Activated CD4-positive, alpha-beta T cell treated with anti-CD3 and anti-CD28 coated beads for 36 hours (primary cell): Measurements from ENCODE around the gene CDKN2D. TPM values are rescaled to one million over a fixed set of nuclear protein-coding genes. Genes with fewer than 3 reads are reported as not detected.

Source experiments
- ATAC-seq: fragments of 200-7000 bp; cut with Tn5 transposase; one replicate; pipeline ENCODE4 v1.10.0; 2021; ENCODE audit warnings: mild to moderate bottlenecking, moderate library complexity
- CTCF ChIA-PET: fragments of 350-600 bp; sonication (Branson Sonifier 250); formaldehyde crosslinking; loops from one replicate; lab custom pipeline; 2021; ENCODE audit warnings: antibody characterized with exemption; lab: Charles Lee
- POLR2A ChIA-PET: fragments of 350-600 bp; sonication (Branson Sonifier 250); formaldehyde crosslinking; loops from one replicate; lab custom pipeline; 2021; ENCODE audit warnings: antibody characterized with exemption, inconsistent platforms; lab: Charles Lee
- DNase-seq: peaks from one replicate; pipeline ENCODE4 v3.0.0-alpha.2; 2020
- H3K27ac Mint-ChIP-seq: one replicate; pipeline ENCODE4 v1.8.0; 2021; ENCODE audit warnings: mixed read lengths
- H3K27me3 Mint-ChIP-seq: one replicate; pipeline ENCODE4 v1.8.0; 2021; ENCODE audit warnings: mixed read lengths
- H3K36me3 Mint-ChIP-seq: one replicate; pipeline ENCODE4 v1.8.0; 2021; ENCODE audit warnings: low read depth, mixed read lengths
- H3K4me1 Mint-ChIP-seq: one replicate; pipeline ENCODE4 v1.8.0; 2021; ENCODE audit warnings: mixed read lengths
- H3K4me3 Mint-ChIP-seq: one replicate; pipeline ENCODE4 v1.8.0; 2021; ENCODE audit warnings: mild to moderate bottlenecking, moderate library complexity, mixed read lengths
- H3K9me3 Mint-ChIP-seq: one replicate; pipeline ENCODE4 v1.8.0; 2021; ENCODE audit warnings: low read depth, mixed read lengths
- intact Hi-C, 2 experiments: fragments of 100-400 bp; cut with DNase I in 1 of 2; cut with micrococcal nuclease in 1 of 2; formaldehyde crosslinking; loops; one replicate each; pipeline versions ENCODE4 v1.14.2 to v1.15.1; 2022 to 2024; cut with DNase I, micrococcal nuclease
- total RNA-seq, 2 experiments: library from RNA; stranded (reverse); gene quantifications; one replicate each; pipeline ENCODE4 v1.2.3, GENCODE V29; 2021

Gene CDKN2D
- total RNA-seq, 2 experiments from 2014 or later = 39.2 to 50.3 TPM

GRCh38 chr19:10602330-10603083 is 33.7 kb upstream of the CDKN2D start:
- Mint-ChIP-seq H3K27ac (peak overlapping the region; percentile 99), H3K36me3 (peaks cover 6% of the 10 kb centered on the region), H3K27me3 (no peaks in the 10 kb centered on the region), H3K4me1 (peaks cover 24% of the 10 kb centered on the region), H3K4me3 (peak overlapping the region; percentile 95), H3K9me3 (no peaks in the 10 kb centered on the region)
- ATAC-seq (peak; percentile 84), DNase-seq (peak; percentile 95)
- ChIA-PET CTCF (interaction anchor here (0.7 to 5.1 kb wide), 4 partner anchors 21 to 254 kb away, joined by 3 to 36 read pairs (median 12); no protein-coding TSS in a partner anchor), POLR2A (interaction anchor here (0.5 to 1.4 kb wide), 7 partner anchors 14 to 233 kb away, joined by 3 to 9 read pairs (median 4); partner anchors contain the start of genes CDC37, CDKN2D and TMED1)
- intact Hi-C loops = loop anchor here (1.0 to 5.0 kb wide), 14 partner anchors 7 to 269 kb away; partner anchors contain the start of genes ILF3 (in 2 of the 2), ATG4D (in 1 of the 2), CARM1 (in 1 of the 2) and CDC37 (in 1 of the 2)

- no peak for DNase-seq
- peak overlapping the region; percentile 67 for H3K4me3 Mint-ChIP-seq
- no peak for ATAC-seq
- intact Hi-C loops = loop anchor here (1.0 to 5.0 kb wide), 13 partner anchors 21 to 269 kb away; partner anchors contain the start of genes ILF3 (in 2 of the 2), ATG4D (in 1 of the 2), CARM1 (in 1 of the 2) and CDC37 (in 1 of the 2)
- peak overlapping the region; percentile 72 for H3K27ac Mint-ChIP-seq
- CTCF ChIA-PET = interaction anchor here (0.7 to 5.1 kb wide), 4 partner anchors 10 to 255 kb away, joined by 3 to 36 read pairs (median 5); no protein-coding TSS in a partner anchor
- POLR2A ChIA-PET = interaction anchor here (0.5 to 1.2 kb wide), 4 partner anchors 13 to 234 kb away, joined by 3 to 9 read pairs (median 4); partner anchors contain the start of genes CDC37 and TMED1
- H3K9me3 Mint-ChIP-seq = no peaks in the 10 kb centered on the region
- peaks cover 6% of the 10 kb centered on the region for H3K36me3 Mint-ChIP-seq
- H3K27me3 Mint-ChIP-seq = no peaks in the 10 kb centered on the region
- peaks cover 22% of the 10 kb centered on the region for H3K4me1 Mint-ChIP-seq
Measured at GRCh38 chr19:10601999-10602329, 33.2 kb upstream of the CDKN2D start.

GRCh38 chr19:10600149-10600548 is 31.4 kb upstream of the CDKN2D start:
- DNase-seq = no peak
- H3K36me3 Mint-ChIP-seq = peaks cover 6% of the 10 kb centered on the region

GRCh38 chr19:10593820-10594637 is 25.2 kb upstream of the CDKN2D start:
- ATAC-seq (no peak), DNase-seq (no peak)
- Mint-ChIP-seq H3K9me3 (no peaks in the 10 kb centered on the region), H3K27ac (no peak overlapping the region), H3K4me3 (no peak overlapping the region), H3K36me3 (no peaks in the 10 kb centered on the region), H3K4me1 (peaks cover 24% of the 10 kb centered on the region), H3K27me3 (no peaks in the 10 kb centered on the region)
- POLR2A ChIA-PET = interaction anchor here (0.6 kb wide), 1 partner anchor 14 kb away, joined by 4 read pairs; no protein-coding TSS in a partner anchor
- intact Hi-C loops = no loop called here
- CTCF ChIA-PET = interaction anchor here (0.6 to 2.8 kb wide), 5 partner anchors 13 to 242 kb away, joined by 3 to 13 read pairs (median 4); partner anchors contain the start of genes QTRT1 and TMED1

More at GRCh38 chr19:10600149-10600548, 31.4 kb upstream of the CDKN2D start:
- Mint-ChIP-seq H3K4me3 (no peak overlapping the region), H3K4me1 (peaks cover 36% of the 10 kb centered on the region), H3K27ac (no peak overlapping the region), H3K9me3 (no peaks in the 10 kb centered on the region), H3K27me3 (no peaks in the 10 kb centered on the region)
- ChIA-PET CTCF (interaction anchor here (1.1 to 2.9 kb wide), 2 partner anchors 19 to 274 kb away, joined by 4 to 15 read pairs; no protein-coding TSS in a partner anchor), POLR2A (no interaction called here)
- intact Hi-C loops = loop anchor here in 1 of 2 experiments (5.0 kb wide), 1 partner anchor 42 kb away; no protein-coding TSS in a partner anchor
- ATAC-seq = no peak

- H3K36me3 Mint-ChIP-seq = no peaks in the 10 kb centered on the region
Measured at GRCh38 chr19:10593148-10593547, 24.4 kb upstream of the CDKN2D start.

GRCh38 chr19:10587839-10588150 is 19.0 kb upstream of the CDKN2D start:
- Mint-ChIP-seq H3K27ac (no peak overlapping the region), H3K4me1 (peaks cover 16% of the 10 kb centered on the region), H3K36me3 (no peaks in the 10 kb centered on the region), H3K27me3 (peaks cover 7% of the 10 kb centered on the region), H3K4me3 (no peak overlapping the region), H3K9me3 (no peaks in the 10 kb centered on the region)
- DNase-seq = no peak
- CTCF ChIA-PET = interaction anchor here (0.7 kb wide), 1 partner anchor 57 kb away, joined by 3 read pairs; no protein-coding TSS in a partner anchor
- intact Hi-C loops = no loop called here
- POLR2A ChIA-PET = no interaction called here
- ATAC-seq = no peak

More at GRCh38 chr19:10593148-10593547, 24.4 kb upstream of the CDKN2D start:
- POLR2A ChIA-PET = interaction anchor here (0.6 kb wide), 1 partner anchor 76 kb away, joined by 5 read pairs; no protein-coding TSS in a partner anchor
- intact Hi-C loops = no loop called here
- H3K4me3 Mint-ChIP-seq = no peak overlapping the region
- H3K4me1 Mint-ChIP-seq = peaks cover 24% of the 10 kb centered on the region
- CTCF ChIA-PET = interaction anchor here (0.9 to 1.9 kb wide), 2 partner anchors 12 to 108 kb away, joined by 4 to 10 read pairs; partner anchors contain the start of gene QTRT1
- DNase-seq (no peak), ATAC-seq (no peak)
- no peak overlapping the region for H3K27ac Mint-ChIP-seq
- H3K9me3 Mint-ChIP-seq = no peaks in the 10 kb centered on the region
- no peaks in the 10 kb centered on the region for H3K27me3 Mint-ChIP-seq

- H3K27me3 Mint-ChIP-seq = peaks cover 7% of the 10 kb centered on the region
- POLR2A ChIA-PET = no interaction called here
- DNase-seq (no peak), ATAC-seq (no peak)
- H3K9me3 Mint-ChIP-seq = no peaks in the 10 kb centered on the region
- CTCF ChIA-PET = no interaction called here
- no peaks in the 10 kb centered on the region for H3K36me3 Mint-ChIP-seq
- intact Hi-C loops = no loop called here
- peaks cover 16% of the 10 kb centered on the region for H3K4me1 Mint-ChIP-seq
- no peak within 1 kb of the TSS for H3K4me3 Mint-ChIP-seq
- no peak within 1 kb of the TSS for H3K27ac Mint-ChIP-seq
Measured at GRCh38 chr19:10587022-10587838, 18.5 kb upstream of the CDKN2D start, which contains the start of gene AP1M2. Gene AP1M2 (minus strand): TSS chr19:10587312. CDS start chr19:10587231, 81 bp downstream.

GRCh38 chr19:10586396-10586795 is 17.6 kb upstream of the CDKN2D start:
- CTCF ChIA-PET = interaction anchor here (0.8 to 9.1 kb wide), 3 partner anchors 55 to 114 kb away, joined by 3 to 164 read pairs (median 19); partner anchors contain the start of gene QTRT1
- Mint-ChIP-seq H3K4me3 (no peak overlapping the region), H3K4me1 (peaks cover 16% of the 10 kb centered on the region), H3K36me3 (no peaks in the 10 kb centered on the region), H3K27ac (no peak overlapping the region), H3K9me3 (no peaks in the 10 kb centered on the region), H3K27me3 (peaks cover 7% of the 10 kb centered on the region)
- ATAC-seq = no peak
- POLR2A ChIA-PET = no interaction called here
- intact Hi-C loops = no loop called here
- no peak for DNase-seq

- intact Hi-C loops = no loop called here
- H3K4me3 Mint-ChIP-seq = no peak overlapping the region
- ChIA-PET CTCF (interaction anchor here (0.6 to 9.1 kb wide), 7 partner anchors 21 to 117 kb away, joined by 3 to 239 read pairs (median 19); partner anchors contain the start of gene QTRT1), POLR2A (interaction anchor here (0.6 kb wide), 1 partner anchor 76 kb away, joined by 3 read pairs; no protein-coding TSS in a partner anchor)
- ATAC-seq (no peak), DNase-seq (no peak)
- H3K9me3 Mint-ChIP-seq = no peaks in the 10 kb centered on the region
- peaks cover 21% of the 10 kb centered on the region for H3K4me1 Mint-ChIP-seq
- no peaks in the 10 kb centered on the region for H3K36me3 Mint-ChIP-seq
- H3K27ac Mint-ChIP-seq = no peak overlapping the region
- H3K27me3 Mint-ChIP-seq = peaks cover 7% of the 10 kb centered on the region
Measured at GRCh38 chr19:10583036-10583776, 14.4 kb upstream of the CDKN2D start.
